SK-N-MC (cell line): ENCODE measurements around the gene FAM124A.
"Not testable (repeated sequence)": the region's sequence is repeated elsewhere in the genome, so short reads cannot be mapped to it uniquely, and the experiment has no call there.

Experiments used
- DNase-seq: peaks from one replicate; pipeline ENCODE4 v3.0.0-alpha.2; 2011; ENCODE audit warnings: low read depth, low spot score
- H3K27ac ChIP-seq: fragments of 200-600 bp; sonication (generic); 2 replicates; pipeline ENCODE4 v1.5.1; 2016; ENCODE audit warnings: mixed run types
- H3K36me3 ChIP-seq: fragments of 200-600 bp; sonication (generic); 2 replicates; pipeline ENCODE4 v1.6.1; 2017; ENCODE audit warnings: antibody characterized with exemption, low read length, mixed read lengths; ENCODE audit not compliant: insufficient read depth
- H3K4me3 ChIP-seq: fragments of 200-600 bp; sonication (generic); 2 replicates; pipeline ENCODE4 v1.5.1; 2016
- H3K9ac ChIP-seq: fragments of 200-600 bp; sonication (generic); 2 replicates; pipeline ENCODE4 v1.8.0; 2017; ENCODE audit warnings: mixed run types, mixed read lengths; ENCODE audit not compliant: insufficient read length
- H3K9me3 ChIP-seq: fragments of 200-600 bp; sonication (generic); 2 replicates; pipeline ENCODE4 v1.6.1; 2017; ENCODE audit warnings: low read depth, mild to moderate bottlenecking, antibody characterized with exemption, low read length, moderate library complexity, mixed read lengths
- EZH2 ChIP-seq: fragments of 200-600 bp; sonication (generic); IDR thresholded peaks from one replicate; pipeline ENCODE4 v1.6.1; 2017; ENCODE audit warnings: antibody characterized with exemption
- FOXP2 ChIP-seq: optimal IDR thresholded peaks from 2 replicates; pipeline ENCODE3; 2011; ENCODE audit warnings: mild to moderate bottlenecking, moderate library complexity; ENCODE audit not compliant: insufficient read depth; ENCODE audit errors: extremely low read length, control extremely low read depth
- POLR2AphosphoS5 ChIP-seq: IDR thresholded peaks from 2 replicates; pipeline ENCODE4 v1.6.1; 2012; ENCODE audit warnings: mild to moderate bottlenecking, low read depth, low read length, borderline replicate concordance

FAM124A gene

DNA sequence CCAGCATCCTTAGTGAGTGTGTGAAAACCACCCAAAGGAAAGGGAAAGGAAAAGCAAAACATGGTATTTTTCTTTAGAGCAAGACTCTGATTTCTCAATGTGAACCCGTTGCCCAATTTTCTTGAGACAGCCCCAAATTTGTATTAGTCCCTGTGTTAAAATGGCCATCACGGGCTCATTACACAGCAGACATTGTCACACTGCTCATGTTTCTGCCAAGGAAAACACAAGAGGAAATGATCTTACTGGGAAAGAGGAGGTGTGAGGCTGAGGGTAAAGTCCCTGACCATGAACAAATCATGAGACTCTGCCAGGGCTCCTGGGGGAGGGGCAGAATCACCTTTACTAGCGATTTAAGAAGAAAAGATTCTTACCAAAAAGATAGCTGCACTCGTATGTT lies 54.4 kb downstream of the FAM124A start:
- no peak overlapping the region for H3K4me3 ChIP-seq
- no peak overlapping the region for H3K27ac ChIP-seq
- H3K36me3 ChIP-seq: no peaks in the 10 kb centered on the region
- no peak overlapping the region for H3K9ac ChIP-seq
- TF ChIP-seq FOXP2 (no peak), POLR2AphosphoS5 (no peak), EZH2 (no peak)
- no peak for DNase-seq
- no peaks in the 10 kb centered on the region for H3K9me3 ChIP-seq

DNA sequence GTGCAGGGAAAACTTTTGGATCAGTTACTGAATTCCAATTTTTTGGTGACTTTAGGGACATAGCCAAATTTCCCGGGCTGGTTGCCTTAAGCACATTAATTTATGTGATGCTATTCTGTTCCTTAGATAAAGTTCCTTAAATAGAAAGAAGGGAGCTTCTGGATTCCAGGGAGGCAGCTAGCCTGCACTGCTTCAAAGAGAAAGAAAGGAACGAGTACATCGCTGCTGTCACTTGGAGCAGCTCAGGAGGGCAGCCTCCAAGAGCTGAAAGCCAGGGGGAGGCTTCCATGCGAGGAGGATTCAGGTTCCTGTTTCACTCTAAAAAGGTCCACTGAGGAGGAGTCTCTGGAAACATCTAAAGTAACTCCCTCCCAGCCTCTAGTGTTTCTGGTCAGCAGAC lies 55.7 kb downstream of the FAM124A start:
- TF ChIP-seq POLR2AphosphoS5: no peak
- no peak for TF ChIP-seq FOXP2
- no peak for TF ChIP-seq EZH2
- DNase-seq: no peak
- no peak overlapping the region for H3K27ac ChIP-seq
- H3K9me3 ChIP-seq: no peaks in the 10 kb centered on the region
- no peak overlapping the region for H3K9ac ChIP-seq
- no peaks in the 10 kb centered on the region for H3K36me3 ChIP-seq
- no peak overlapping the region for H3K4me3 ChIP-seq

DNA sequence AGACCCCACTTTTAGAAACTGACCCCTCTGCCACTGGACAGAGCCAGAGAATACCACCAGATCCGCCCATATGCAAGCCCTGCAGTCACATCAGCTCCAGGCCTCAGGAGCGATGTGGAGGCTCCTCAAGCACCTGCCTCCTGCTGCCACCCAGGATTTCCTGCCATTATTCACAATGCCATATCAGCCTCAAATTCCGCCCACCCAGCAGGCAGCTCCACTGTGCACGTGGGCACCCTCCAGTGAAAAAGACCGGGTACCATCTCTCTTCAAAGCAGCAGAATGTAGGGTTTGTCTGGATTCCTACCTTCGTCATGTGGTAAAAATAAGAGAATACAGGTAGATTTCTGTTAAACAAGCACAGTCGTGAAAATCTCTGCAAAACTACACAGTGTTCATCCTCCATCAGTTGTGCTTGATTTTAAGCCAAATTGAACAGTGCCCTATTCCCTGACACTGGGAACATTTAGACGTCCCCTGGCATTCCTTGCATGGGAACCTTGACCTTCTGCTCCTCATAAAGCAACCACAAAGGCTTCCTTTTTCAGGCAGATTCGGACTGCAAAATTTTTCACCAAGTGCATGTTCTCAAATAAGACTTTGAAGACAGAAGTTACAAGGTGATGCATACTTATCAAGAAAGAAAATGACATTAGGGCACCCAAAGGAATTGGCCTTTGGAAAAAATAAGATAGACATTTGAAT lies 56.4 kb downstream of the FAM124A start:
- no peak for DNase-seq
- Histone ChIP-seq H3K9ac (no peak overlapping the region), H3K9me3 (no peaks in the 10 kb centered on the region), H3K27ac (no peak overlapping the region), H3K36me3 (no peaks in the 10 kb centered on the region), H3K4me3 (no peak overlapping the region)
- TF ChIP-seq POLR2AphosphoS5 (no peak), FOXP2 (no peak), EZH2 (no peak)

DNA sequence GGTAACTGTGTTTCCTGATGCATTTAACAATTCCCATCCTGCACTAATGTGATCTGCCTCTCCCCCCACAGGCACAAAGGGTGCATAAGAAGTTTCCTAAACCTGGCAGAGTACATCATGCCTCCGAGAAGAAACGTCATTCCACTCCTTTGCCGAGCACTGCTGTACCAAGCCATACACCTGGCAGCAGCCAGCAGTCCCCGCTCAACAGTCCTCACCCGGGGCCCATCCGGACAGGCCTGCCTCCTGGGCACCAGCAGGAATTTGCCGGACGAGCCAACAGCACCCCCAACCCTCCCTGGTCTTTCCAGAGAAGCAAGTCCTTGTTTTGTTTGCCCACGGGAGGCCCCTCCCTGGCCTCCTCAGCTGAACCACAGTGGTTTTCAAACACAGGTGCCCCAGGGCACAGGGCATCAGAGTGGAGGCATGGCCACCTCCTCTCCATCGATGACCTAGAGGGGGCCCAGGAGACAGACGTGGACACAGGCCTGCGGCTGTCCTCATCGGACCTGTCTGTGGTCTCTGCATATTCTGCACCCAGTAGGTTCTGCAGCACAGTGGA lies 58.3 kb downstream of the FAM124A start:
- TF ChIP-seq POLR2AphosphoS5 (no peak), EZH2 (no peak), FOXP2 (no peak)
- no peak overlapping the region for H3K27ac ChIP-seq
- no peak overlapping the region for H3K4me3 ChIP-seq
- no peak for DNase-seq
- no peaks in the 10 kb centered on the region for H3K36me3 ChIP-seq
- H3K9me3 ChIP-seq: no peaks in the 10 kb centered on the region
- no peak overlapping the region for H3K9ac ChIP-seq

DNA sequence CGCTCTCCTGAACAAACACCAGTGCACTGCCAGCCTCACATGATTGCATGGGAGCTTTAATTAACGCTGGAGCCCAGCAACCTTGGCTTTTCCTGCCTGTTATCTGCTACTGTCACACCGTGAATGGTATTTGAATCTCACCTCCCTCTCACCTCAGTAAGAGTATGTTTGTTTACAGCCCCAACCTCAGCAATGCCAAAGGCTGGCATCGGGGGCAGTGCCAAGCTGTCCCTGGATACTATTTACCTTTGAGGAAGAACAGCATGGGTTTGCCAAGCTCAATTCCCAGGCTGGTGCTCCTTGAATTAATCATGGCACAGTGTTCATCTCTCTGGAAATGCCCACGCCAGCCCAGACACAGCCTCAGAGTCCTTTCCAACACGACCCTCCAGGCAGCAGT lies 60.1 kb downstream of the FAM124A start:
- H3K9me3 ChIP-seq: no peaks in the 10 kb centered on the region
- H3K36me3 ChIP-seq: no peaks in the 10 kb centered on the region
- DNase-seq: no peak
- no peak for TF ChIP-seq EZH2
- no peak for TF ChIP-seq POLR2AphosphoS5
- TF ChIP-seq FOXP2: no peak
- H3K9ac ChIP-seq: no peak overlapping the region
- no peak overlapping the region for H3K4me3 ChIP-seq
- H3K27ac ChIP-seq: no peak overlapping the region

DNA sequence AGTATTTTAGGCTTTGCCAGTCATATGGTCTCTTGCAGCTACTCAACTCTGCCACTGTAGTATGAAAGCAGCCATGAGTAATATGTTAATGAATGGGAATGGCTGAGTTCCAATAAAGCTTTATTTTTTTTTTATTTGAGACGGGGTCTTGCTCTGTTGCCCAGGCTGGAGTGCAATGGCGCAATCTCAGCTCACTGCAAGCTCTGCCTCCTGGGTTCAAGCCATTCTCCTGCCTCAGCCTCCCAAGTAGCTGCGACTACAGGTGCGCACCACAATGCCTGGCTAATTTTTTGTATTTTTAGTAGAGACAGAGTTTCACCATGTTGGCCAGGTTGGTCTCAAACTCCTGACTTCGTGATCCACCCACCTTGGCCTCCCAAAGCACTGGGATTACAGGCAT lies 60.7 kb downstream of the FAM124A start:
- H3K9me3 ChIP-seq, H3K36me3 ChIP-seq, H3K9ac ChIP-seq, H3K4me3 ChIP-seq, DNase-seq, H3K27ac ChIP-seq: not testable (repeated sequence)

DNA sequence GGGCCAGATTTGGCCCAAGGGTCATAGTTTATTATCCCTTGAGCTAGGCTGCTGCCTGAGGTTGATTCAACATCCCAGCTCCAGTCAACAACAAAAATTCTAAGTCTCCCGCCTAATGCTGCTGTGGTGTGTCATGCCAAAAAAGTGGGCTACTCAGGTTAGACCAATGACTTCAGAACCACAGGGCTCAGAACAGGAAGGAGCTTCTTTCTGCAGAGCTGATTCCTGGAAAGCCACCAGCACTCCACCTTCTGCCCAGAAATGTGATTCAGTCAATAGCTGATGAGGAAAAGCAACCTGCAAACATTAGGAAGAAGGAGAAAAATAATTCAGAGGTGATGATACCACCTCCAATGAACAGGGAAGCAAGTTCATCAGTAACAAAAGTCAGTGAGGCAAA lies 61.2 kb downstream of the FAM124A start:
- no peak for DNase-seq
- no peak overlapping the region for H3K9ac ChIP-seq
- no peaks in the 10 kb centered on the region for H3K36me3 ChIP-seq
- TF ChIP-seq EZH2: no peak
- no peak for TF ChIP-seq POLR2AphosphoS5
- no peak for TF ChIP-seq FOXP2
- H3K4me3 ChIP-seq: no peak overlapping the region
- H3K9me3 ChIP-seq: no peaks in the 10 kb centered on the region
- no peak overlapping the region for H3K27ac ChIP-seq

DNA sequence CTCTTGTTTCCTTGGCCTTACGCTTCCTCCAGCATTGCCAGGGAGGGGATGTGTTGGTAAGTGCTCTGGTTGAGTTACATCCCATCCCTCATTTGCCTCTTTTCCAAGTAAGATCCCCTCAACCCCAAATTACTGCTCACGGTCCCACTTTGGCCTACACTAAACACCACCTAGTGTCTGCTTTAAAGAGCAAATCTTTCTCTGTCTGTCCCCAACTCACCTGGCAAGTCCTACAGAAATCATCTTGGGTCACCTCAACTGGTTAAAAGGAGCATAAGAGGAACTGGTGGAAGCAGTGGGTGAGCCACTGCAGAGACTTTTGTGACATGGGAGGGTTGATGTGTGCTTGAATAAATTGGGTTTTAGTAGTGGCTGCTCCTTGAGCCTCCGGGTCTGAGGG lies 62.1 kb downstream of the FAM124A start:
- no peak overlapping the region for H3K27ac ChIP-seq
- H3K9me3 ChIP-seq: no peaks in the 10 kb centered on the region
- H3K36me3 ChIP-seq: no peaks in the 10 kb centered on the region
- no peak overlapping the region for H3K4me3 ChIP-seq
- no peak overlapping the region for H3K9ac ChIP-seq
- TF ChIP-seq FOXP2 (no peak), EZH2 (no peak), POLR2AphosphoS5 (no peak)
- no peak for DNase-seq

DNA sequence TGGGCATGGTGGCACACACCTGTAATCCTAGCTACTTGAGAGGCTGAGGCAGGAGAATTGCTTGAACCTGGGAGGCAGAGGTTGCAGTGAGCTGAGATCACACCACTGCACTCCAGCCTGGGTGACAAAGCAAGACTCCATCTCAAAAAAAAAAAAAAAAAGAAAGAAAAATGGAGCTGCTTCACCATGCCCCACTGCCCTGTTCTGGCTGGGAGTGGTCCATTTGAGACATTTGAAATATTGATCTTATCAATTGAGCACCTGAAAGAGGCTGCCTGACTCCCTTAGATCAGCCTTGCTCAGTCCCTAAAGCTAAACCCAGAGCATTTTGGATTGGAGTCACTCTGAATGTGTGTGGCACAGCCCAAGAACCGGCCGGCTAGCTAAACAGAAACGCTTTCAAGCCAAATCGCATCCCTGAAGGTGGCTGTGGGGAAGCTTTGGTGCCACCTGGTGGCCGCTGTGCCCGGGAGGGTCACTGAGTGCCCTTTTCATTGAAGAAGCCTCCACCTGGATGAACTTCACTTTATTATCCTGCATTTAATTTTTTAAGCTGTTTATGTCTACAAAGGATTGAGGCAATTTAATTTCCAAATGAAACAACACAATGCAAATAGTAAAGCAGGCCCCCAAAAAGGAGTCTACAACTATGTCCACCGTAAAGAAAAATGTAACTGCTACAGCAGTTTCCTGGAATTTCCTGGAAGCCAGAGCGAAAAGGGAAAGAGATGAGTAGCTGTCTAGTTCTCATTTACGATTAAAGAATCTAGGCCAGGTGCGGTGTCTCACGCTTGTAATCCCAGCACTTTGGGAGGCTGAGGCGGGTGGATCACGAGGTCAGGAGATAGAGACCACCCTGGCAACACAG lies 64.2 kb downstream of the FAM124A start:
- Histone ChIP-seq H3K9ac (no peak overlapping the region), H3K27ac (no peak overlapping the region), H3K4me3 (no peak overlapping the region), H3K9me3 (no peaks in the 10 kb centered on the region), H3K36me3 (no peaks in the 10 kb centered on the region)
- no peak for TF ChIP-seq EZH2
- DNase-seq: peak; percentile 12
